Ovary (tissue), 9 donors: ENCODE measurements around the gene KRT75. TPM values are rescaled to one million over a fixed set of nuclear protein-coding genes. Genes with fewer than 3 reads are reported as not detected.
"Not testable (repeated sequence)": the region's sequence is repeated elsewhere in the genome, so short reads cannot be mapped to it uniquely, and the experiment has no call there.

Experiments
- DNase-seq, 5 donors: peaks; one replicate each; pipeline ENCODE4 v3.0.0-alpha.2; 2019 to 2020
- H3K27ac ChIP-seq, 2 donors: fragments of 200-600 bp; one replicate each; pipeline versions ENCODE4 v1.5.1 to v1.8.0; 2019 to 2022
- H3K27me3 ChIP-seq: fragments of 200-600 bp; one replicate; pipeline ENCODE4 v1.8.0; 2022
- H3K36me3 ChIP-seq: fragments of 200-600 bp; sonication (generic); one replicate; pipeline ENCODE4 v1.5.1; 2019
- H3K4me1 ChIP-seq: one replicate; pipeline ENCODE4 v1.8.1; 2013; ENCODE audit warnings: mild to moderate bottlenecking, moderate library complexity; ENCODE audit not compliant: insufficient read depth
- H3K4me3 ChIP-seq: fragments of 200-600 bp; sonication (generic); one replicate; pipeline ENCODE4 v1.5.1; 2017
- H3K9me3 ChIP-seq, 2 donors: fragments of 200-600 bp in 1 of 2; sonication (generic) in 1 of 2; one replicate each; pipeline versions ENCODE4 v1.5.1 to v1.8.1; 2013 to 2019; ENCODE audit warnings: mild to moderate bottlenecking in 1 of 2, moderate library complexity in 1 of 2
- CTCF ChIP-seq, 3 donors: fragments of 450-650 bp in 2 of 3; fragments of 200-600 bp in 1 of 3; IDR thresholded peaks; one replicate each; pipeline versions ENCODE4 v1.5.1 to v1.8.0; 2016 to 2022; ENCODE audit warnings: antibody characterized with exemption in 3 of 3, mild to moderate bottlenecking in 1 of 3
- EP300 ChIP-seq: sonication (generic); formaldehyde crosslinking; IDR thresholded peaks from one replicate; pipeline ENCODE4 v1.6.1; 2017; ENCODE audit warnings: antibody characterized with exemption
- POLR2A ChIP-seq: fragments of 450-650 bp; IDR thresholded peaks from one replicate; pipeline ENCODE4 v1.6.1; 2017; ENCODE audit warnings: antibody characterized with exemption, mild to moderate bottlenecking, moderate library complexity
- WGBS, 3 donors: extraction: QIAGEN DNeasy Blood & Tissue Kit in 1 of 3; methylation state at CpG; one replicate each; pipeline versions ENCODE4 v1.1.5 to v1.1.7; 2013 to 2017; 5-methylcytosine and 5-hydroxymethylcytosine counted together
- intact Hi-C, 4 donors: fragments of 100-400 bp; cut with DNase I; formaldehyde crosslinking; loops; one replicate each; pipeline versions ENCODE4 v1.11.0 to v1.15.1; 2022 to 2023
- polyA plus RNA-seq, 2 donors: library from polyadenylated mRNA; stranded (reverse); fragments of 200-250 nt in 1 of 2; fragments of 350-450 nt in 1 of 2; fragmentation: Illumina TruSeq in 1 of 2; extraction: RNeasy Lipid Tissue Mini Kit (QIAGEN cat#74804) in 1 of 2; gene quantifications; one replicate each; pipeline ENCODE4 v1.2.3, GENCODE V29; 2013 to 2014
- total RNA-seq, 7 donors: library from RNA; depleted of rRNA in 2 of 7; stranded (reverse); fragments of >200 nt in 2 of 7; fragmentation: NEBNext Ultra II Directional in 3 of 7; extraction: Animal tissue kit (Norgen Biotek cat#: 25700) in 3 of 7; gene quantifications; one replicate each; pipeline versions ENCODE4 v1.1.0 to v1.2.4, GENCODE V29; 2016 to 2023
- donor health status: DM: no; HTN: no; CAD: no; lungs with moderate emphysema.
- donor health status: DM: no; HTN: no; CAD: no.
- donor health status: Bipolar disorder and iron deficiency.
- donor health status: DM: yes; HTN: yes; CAD: no.
- donor health status: DM: no; HTN: no; CAD: no.
- donor health status: DM: yes; HTN: yes; CAD: no.

Gene KRT75
- total and polyA plus RNA-seq, 9 donors: 0.08 TPM; not detected in 8

- TF ChIP-seq EP300 (no peak), CTCF (IDR thresholded peaks at IDR 0.05) (no peak), POLR2A (no peak)
- H3K36me3 ChIP-seq: no peaks in the 10 kb centered on the region
- no peaks in the 10 kb centered on the region for H3K27me3 ChIP-seq
- H3K4me1 ChIP-seq: no peaks in the 10 kb centered on the region
- no peaks in the 10 kb centered on the region for H3K9me3 ChIP-seq
- H3K27ac ChIP-seq: no peak overlapping the region
- WGBS, 3 donors: 50 to 66% (median 54%) methylated on average over 3 of the region's 3 CpGs
- no peak overlapping the region for H3K4me3 ChIP-seq
- intact Hi-C loops: no loop called here
- DNase-seq: no peak
Measured at GRCh38 chr12:52448228-52448627, 14.1 kb upstream of the KRT75 start.

DNA sequence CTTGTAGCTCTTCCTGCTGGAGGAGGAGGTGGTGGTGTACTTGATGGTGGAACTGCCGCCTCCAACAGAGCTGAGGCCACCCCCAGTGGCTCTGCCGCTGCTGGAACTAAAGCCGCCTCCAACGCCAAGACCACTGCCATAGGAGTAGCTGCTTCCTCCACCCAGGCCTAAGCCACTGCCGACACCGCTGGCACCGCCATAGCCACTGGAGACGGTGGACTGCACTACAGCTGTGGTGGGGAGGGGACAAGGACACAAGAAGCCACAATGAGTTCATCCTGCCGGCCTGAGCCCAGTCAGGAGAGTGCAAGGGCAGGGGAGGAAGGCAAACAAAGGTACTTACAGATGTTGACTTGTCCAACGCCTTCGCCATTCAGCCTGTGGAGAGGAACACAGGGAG is 13.0 kb upstream of the KRT75 start:
- H3K36me3 ChIP-seq, H3K27ac ChIP-seq, H3K27me3 ChIP-seq, H3K4me1 ChIP-seq, H3K9me3 ChIP-seq, H3K4me3 ChIP-seq, intact Hi-C loops, DNase-seq: not testable (repeated sequence)
- 91 to 93% (median 93%) methylated on average over 11 of the region's 11 CpGs for WGBS, 3 donors

DNA sequence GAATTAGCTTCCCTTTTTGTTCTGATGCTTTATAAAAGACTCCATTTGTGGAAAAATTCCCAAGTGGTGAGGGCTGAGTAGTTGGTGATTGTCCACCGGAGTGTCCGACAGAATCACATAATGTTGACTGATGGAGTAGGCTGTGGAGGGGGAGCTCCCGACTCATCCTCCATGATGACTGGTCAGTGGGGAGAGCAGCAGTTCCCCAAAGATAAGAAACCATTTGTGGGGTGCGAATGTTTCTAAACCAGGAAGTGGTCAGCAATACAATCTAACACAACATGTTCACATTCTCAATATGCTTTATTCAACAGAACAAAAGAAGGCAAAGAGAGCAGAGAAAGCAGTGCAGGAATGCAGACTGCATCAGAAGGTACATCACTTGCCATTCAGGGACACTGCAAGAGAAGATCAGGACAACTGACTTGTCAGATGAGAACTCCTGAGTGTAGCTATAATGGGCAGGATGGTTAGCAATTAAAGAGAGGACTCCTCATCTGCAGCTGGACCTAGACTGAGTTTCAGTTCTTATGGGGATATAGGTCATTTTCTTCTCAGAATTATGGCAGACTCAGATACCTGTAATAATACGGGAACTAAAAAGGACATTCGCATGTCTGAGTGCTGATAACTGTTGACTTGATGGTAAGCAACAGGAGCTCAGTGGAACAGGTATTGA is 12.3 kb upstream of the KRT75 start:
- WGBS, 3 donors: 80 to 89% (median 81%) methylated on average over 6 of the region's 6 CpGs
- no peak for TF ChIP-seq POLR2A
- no peak for TF ChIP-seq EP300
- no peak for TF ChIP-seq CTCF (IDR thresholded peaks at IDR 0.05)
- no peaks in the 10 kb centered on the region for H3K4me1 ChIP-seq
- no peak overlapping the region for H3K4me3 ChIP-seq
- intact Hi-C loops: no loop called here
- H3K27me3 ChIP-seq: no peaks in the 10 kb centered on the region
- no peaks in the 10 kb centered on the region for H3K9me3 ChIP-seq
- no peaks in the 10 kb centered on the region for H3K36me3 ChIP-seq
- no peak for DNase-seq
- H3K27ac ChIP-seq: no peak overlapping the region

GRCh38 chr12:52445876-52446275 is 11.7 kb upstream of the KRT75 start:
- TF ChIP-seq EP300: no peak
- TF ChIP-seq POLR2A: no peak
- no peak for DNase-seq
- Histone ChIP-seq H3K9me3 (no peaks in the 10 kb centered on the region), H3K27ac (no peak overlapping the region), H3K27me3 (no peaks in the 10 kb centered on the region), H3K4me3 (no peak overlapping the region), H3K4me1 (no peaks in the 10 kb centered on the region), H3K36me3 (no peaks in the 10 kb centered on the region)
- 46 to 75% (median 66%) methylated on average over 3 of the region's 3 CpGs for WGBS, 3 donors
- intact Hi-C loops: no loop called here

- WGBS, 3 donors: 40 to 68% (median 61%) methylated on average over 10 of the region's 10 CpGs
- DNase-seq: no peak
- TF ChIP-seq POLR2A (no peak), CTCF (IDR thresholded peaks at IDR 0.05) (no peak), EP300 (no peak)
- Histone ChIP-seq H3K9me3 (no peaks in the 10 kb centered on the region), H3K36me3 (no peaks in the 10 kb centered on the region), H3K27ac (no peak overlapping the region), H3K4me3 (no peak overlapping the region), H3K4me1 (no peaks in the 10 kb centered on the region), H3K27me3 (no peaks in the 10 kb centered on the region)
- intact Hi-C loops: no loop called here
Measured at GRCh38 chr12:52444647-52445595, 10.8 kb upstream of the KRT75 start.
